Upper lobe of left lung (tissue), 6 donors: ENCODE data around the gene ATP6V0B. TPM values are rescaled to one million over a fixed set of nuclear protein-coding genes. Genes with fewer than 3 reads are reported as not detected.

Experiments
- ATAC-seq, 2 donors: fragments of 200-7000 bp; cut with Tn5 transposase; one replicate each; pipeline ENCODE4 v1.9.1; 2022; ENCODE audit warnings: mild to moderate bottlenecking in 2 of 2, moderate library complexity in 2 of 2; ENCODE audit not compliant: low FRiP score in 2 of 2
- DNase-seq, 2 donors: peaks; one replicate each; pipeline ENCODE4 v3.0.0-alpha.2; 2019 to 2020
- H3K27ac ChIP-seq, 4 donors: fragments of 200-600 bp; sonication (generic); one replicate each; pipeline ENCODE4 v1.5.1; 2016 to 2019
- H3K27me3 ChIP-seq, 4 donors: fragments of 200-600 bp; sonication (generic); one replicate each; pipeline ENCODE4 v1.5.1; 2017 to 2019
- H3K36me3 ChIP-seq, 4 donors: fragments of 200-600 bp; sonication (generic); one replicate each; pipeline ENCODE4 v1.5.1; 2016 to 2019
- H3K4me1 ChIP-seq, 4 donors: fragments of 200-600 bp; sonication (generic); one replicate each; pipeline ENCODE4 v1.5.1; 2018 to 2019
- H3K4me3 ChIP-seq, 4 donors: fragments of 200-600 bp; sonication (generic); one replicate each; pipeline ENCODE4 v1.5.1; 2017 to 2019; ENCODE audit warnings: mild to moderate bottlenecking in 2 of 4, moderate library complexity in 1 of 4
- H3K9me3 ChIP-seq, 4 donors: fragments of 200-600 bp; sonication (generic); one replicate each; pipeline ENCODE4 v1.5.1; 2018 to 2019
- EP300 ChIP-seq, 4 donors: sonication (generic); formaldehyde crosslinking; IDR thresholded peaks; one replicate each; pipeline ENCODE4 v1.5.1; 2017; ENCODE audit warnings: antibody characterized with exemption in 4 of 4, control low read depth in 2 of 4
- POLR2A ChIP-seq, 4 donors: fragments of 450-650 bp; IDR thresholded peaks; one replicate each; pipeline ENCODE4 v1.5.1; 2016 to 2017; ENCODE audit warnings: antibody characterized with exemption in 4 of 4, mild to moderate bottlenecking in 2 of 4
- POLR2AphosphoS5 ChIP-seq, 2 donors: sonication (generic); formaldehyde crosslinking; IDR thresholded peaks; one replicate each; pipeline ENCODE4 v1.5.1; 2017; ENCODE audit warnings: antibody characterized with exemption in 2 of 2
- WGBS, 2 donors: methylation state at CpG; one replicate each; pipeline ENCODE4 v1.1.5; 2017 to 2018; 5-methylcytosine and 5-hydroxymethylcytosine counted together
- total RNA-seq, 6 donors: library from RNA; depleted of rRNA in 4 of 6; stranded (reverse); fragments of >200 nt in 4 of 6; gene quantifications; one replicate each; pipeline versions ENCODE4 v1.1.0 to v1.2.1, GENCODE V29; 2016 to 2021
- TF ChIP-seq, protein P1 (sequence below), 6 experiments: fragments of 450-650 bp in 4 of 6; fragments of 200-600 bp in 2 of 6; sonication (generic) in 2 of 6; IDR thresholded peaks; one replicate each; pipeline ENCODE4 v1.5.1; 2016 to 2019; ENCODE audit warnings: antibody characterized with exemption in 6 of 6
- donor health status: DM: no; HTN: no; CAD: no; lungs with moderate emphysema.
- donor health status: DM: no; HTN: yes; CAD: no; lungs with severe emphysema.

Gene ATP6V0B
- total RNA-seq, 6 donors from 2014 or later: 98.0 to 225 (median 161) TPM

DNA sequence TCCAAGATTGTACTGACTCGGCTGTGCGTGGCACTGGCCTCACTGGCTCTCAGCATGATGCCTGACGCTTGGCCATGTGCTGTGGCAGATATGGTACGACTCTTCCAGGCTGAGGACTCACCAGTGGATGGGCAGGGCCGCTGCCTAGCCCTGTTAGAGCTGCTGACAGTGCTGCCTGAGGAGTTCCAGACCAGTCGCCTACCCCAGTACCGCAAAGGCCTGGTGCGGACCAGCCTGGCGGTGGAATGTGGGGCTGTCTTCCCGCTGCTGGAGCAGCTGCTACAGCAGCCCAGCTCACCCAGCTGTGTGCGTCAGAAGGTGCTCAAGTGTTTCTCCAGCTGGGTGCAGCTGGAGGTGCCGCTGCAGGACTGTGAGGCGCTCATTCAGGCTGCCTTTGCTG is 25.1 kb upstream of the ATP6V0B start:
- Histone ChIP-seq H3K36me3 (peaks cover 0 to 11% (median 3%) of the 10 kb centered on the region in 4 donors), H3K27me3 (no peaks in the 10 kb centered on the region), H3K9me3 (no peaks in the 10 kb centered on the region), H3K27ac (no peak overlapping the region), H3K4me1 (peaks cover 24 to 50% (median 26%) of the 10 kb centered on the region in 4 donors), H3K4me3 (no peak overlapping the region)
- DNase-seq: peak in 1 of 2 donors; percentile 60
- ATAC-seq: no peak
- WGBS, 2 donors: 92% methylated on average over 13 of the region's 13 CpGs; no CpG with 5 or more reads in 1 of the 2 donors
- TF ChIP-seq POLR2AphosphoS5 (IDR thresholded peaks at IDR 0.05) (no peak), EP300 (IDR thresholded peaks at IDR 0.05) (no peak), POLR2A (IDR thresholded peaks at IDR 0.05) (no peak)
- TF ChIP-seq, protein P1, sequence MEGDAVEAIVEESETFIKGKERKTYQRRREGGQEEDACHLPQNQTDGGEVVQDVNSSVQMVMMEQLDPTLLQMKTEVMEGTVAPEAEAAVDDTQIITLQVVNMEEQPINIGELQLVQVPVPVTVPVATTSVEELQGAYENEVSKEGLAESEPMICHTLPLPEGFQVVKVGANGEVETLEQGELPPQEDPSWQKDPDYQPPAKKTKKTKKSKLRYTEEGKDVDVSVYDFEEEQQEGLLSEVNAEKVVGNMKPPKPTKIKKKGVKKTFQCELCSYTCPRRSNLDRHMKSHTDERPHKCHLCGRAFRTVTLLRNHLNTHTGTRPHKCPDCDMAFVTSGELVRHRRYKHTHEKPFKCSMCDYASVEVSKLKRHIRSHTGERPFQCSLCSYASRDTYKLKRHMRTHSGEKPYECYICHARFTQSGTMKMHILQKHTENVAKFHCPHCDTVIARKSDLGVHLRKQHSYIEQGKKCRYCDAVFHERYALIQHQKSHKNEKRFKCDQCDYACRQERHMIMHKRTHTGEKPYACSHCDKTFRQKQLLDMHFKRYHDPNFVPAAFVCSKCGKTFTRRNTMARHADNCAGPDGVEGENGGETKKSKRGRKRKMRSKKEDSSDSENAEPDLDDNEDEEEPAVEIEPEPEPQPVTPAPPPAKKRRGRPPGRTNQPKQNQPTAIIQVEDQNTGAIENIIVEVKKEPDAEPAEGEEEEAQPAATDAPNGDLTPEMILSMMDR (IDR thresholded peaks at IDR 0.05): no peak

DNA sequence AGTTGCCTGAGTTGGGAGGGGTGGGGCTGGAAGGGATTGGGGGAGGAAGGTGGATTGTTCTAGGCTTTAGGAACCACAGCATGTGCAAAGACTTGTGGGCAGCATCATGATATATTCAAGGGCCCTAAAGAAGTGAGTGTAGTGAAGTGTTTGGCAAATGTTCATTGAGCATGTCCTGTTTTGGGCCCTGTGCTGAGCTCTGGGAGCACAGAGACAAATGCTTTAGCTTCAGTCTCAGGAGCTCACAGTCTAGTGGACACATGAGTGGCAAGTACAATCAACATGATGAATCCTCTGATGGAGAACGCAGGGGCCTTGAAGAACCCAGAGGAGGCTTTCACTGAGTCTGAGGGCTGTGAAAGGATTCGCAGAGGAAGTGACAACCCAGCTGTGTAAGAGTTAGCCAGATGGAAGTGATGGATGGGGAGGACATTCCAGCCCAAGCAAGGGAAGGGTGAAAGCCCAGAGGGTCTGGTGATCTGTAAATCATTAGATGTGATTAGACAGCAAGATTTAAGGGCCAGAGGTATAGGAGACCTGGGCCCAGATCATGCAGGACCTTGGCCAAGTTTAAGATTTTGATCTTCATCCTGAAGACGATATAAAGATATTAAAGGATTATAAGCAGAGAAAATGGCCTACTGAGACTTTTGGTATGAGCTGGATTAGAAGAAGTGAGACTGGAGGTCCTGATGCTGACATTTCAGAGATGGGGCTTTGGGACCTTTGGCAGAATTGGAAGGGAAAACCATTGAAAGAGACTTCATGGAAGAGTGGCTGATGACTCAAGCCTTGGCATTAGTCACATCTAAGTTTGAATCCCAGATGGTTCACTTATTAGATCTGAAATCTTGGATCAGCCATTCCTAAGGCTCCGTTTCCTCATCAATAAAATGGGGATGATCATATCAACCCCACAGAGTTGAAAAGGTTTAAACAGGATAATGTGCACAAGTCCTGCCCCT is 23.5 kb upstream of the ATP6V0B start:
- TF ChIP-seq POLR2AphosphoS5 (IDR thresholded peaks at IDR 0.05) (no peak), EP300 (IDR thresholded peaks at IDR 0.05) (no peak), POLR2A (IDR thresholded peaks at IDR 0.05) (no peak)
- TF ChIP-seq, protein P1 (IDR thresholded peaks at IDR 0.05): no peak
- H3K27me3 ChIP-seq: no peaks in the 10 kb centered on the region
- no peak for ATAC-seq
- 89 to 90% methylated on average over 4 of the region's 4 CpGs for WGBS, 2 donors
- H3K36me3 ChIP-seq: peaks cover 0 to 14% (median 5%) of the 10 kb centered on the region in 4 donors
- H3K4me3 ChIP-seq: no peak overlapping the region
- peaks cover 15 to 39% (median 17%) of the 10 kb centered on the region in 4 donors for H3K4me1 ChIP-seq
- no peak overlapping the region for H3K27ac ChIP-seq
- DNase-seq: no peak
- H3K9me3 ChIP-seq: no peaks in the 10 kb centered on the region

DNA sequence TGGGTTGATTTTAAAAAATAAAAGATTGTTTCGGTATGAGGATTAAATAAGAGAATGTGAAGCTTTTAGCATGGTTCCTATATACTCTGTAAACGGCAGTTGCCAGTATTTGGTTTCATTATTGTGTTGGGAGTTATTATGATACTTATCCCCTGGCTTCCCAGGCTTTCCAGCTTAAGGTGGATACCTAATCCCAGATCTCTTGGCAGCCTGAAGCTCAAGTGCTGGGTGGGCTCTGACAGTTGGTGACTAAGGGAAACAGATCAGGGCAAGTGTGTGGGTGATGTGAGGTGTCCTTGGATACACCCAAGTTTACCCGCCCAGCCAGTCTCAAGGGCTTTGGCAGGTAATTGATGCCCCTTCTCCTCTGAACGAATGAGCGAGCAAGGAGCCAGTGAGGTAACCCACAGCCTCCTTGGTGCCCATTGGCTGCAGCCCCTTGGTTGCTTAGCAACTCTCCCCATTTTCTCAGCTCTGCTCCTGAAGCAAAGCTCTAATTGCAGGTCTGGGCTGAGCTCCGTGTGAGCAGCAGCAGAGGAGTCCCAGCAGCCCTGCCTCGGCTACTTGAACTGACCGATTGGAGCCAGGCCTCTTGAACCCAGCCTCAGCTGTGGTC is 21.9 kb upstream of the ATP6V0B start:
- ATAC-seq (no peak), DNase-seq (no peak)
- TF ChIP-seq, protein P1 (IDR thresholded peaks at IDR 0.05): no peak
- TF ChIP-seq EP300 (IDR thresholded peaks at IDR 0.05) (no peak), POLR2AphosphoS5 (IDR thresholded peaks at IDR 0.05) (no peak), POLR2A (IDR thresholded peaks at IDR 0.05) (no peak)
- H3K36me3 ChIP-seq: peaks cover 0 to 30% (median 19%) of the 10 kb centered on the region in 4 donors
- H3K27me3 ChIP-seq: no peaks in the 10 kb centered on the region
- WGBS, 2 donors: 83 to 88% methylated on average over 6 to 8 of the region's 8 CpGs
- no peak overlapping the region for H3K4me3 ChIP-seq
- no peak overlapping the region for H3K27ac ChIP-seq
- H3K4me1 ChIP-seq: peaks cover 8 to 30% (median 10%) of the 10 kb centered on the region in 4 donors
- no peaks in the 10 kb centered on the region for H3K9me3 ChIP-seq

DNA sequence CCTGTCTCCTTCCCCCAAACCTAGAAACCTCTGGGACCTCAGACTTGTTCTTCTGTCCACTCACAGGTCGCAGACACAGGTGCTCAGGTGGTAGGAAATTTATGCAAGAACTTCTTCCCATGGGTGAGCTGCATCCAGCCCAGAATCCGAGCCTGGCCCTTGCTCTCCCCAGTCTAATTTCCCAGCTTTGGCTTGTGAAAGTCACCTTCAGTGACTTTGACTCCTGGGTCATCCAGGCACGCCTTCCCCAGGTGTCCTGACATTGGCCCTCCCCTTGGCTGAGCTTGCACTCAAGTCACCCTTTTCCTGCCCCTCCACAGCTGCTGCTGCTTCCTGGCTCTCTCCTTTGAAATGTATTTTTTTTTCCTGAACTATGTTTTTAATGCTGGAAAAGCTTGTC is 21.4 kb upstream of the ATP6V0B start:
- no peaks in the 10 kb centered on the region for H3K27me3 ChIP-seq
- no peak for DNase-seq
- ATAC-seq: no peak
- no peak for TF ChIP-seq POLR2A (IDR thresholded peaks at IDR 0.05)
- TF ChIP-seq, protein P1 (IDR thresholded peaks at IDR 0.05): no peak
- TF ChIP-seq POLR2AphosphoS5 (IDR thresholded peaks at IDR 0.05): no peak
- TF ChIP-seq EP300 (IDR thresholded peaks at IDR 0.05): no peak
- peaks cover 2 to 25% (median 5%) of the 10 kb centered on the region in 4 donors for H3K4me1 ChIP-seq
- no peak overlapping the region for H3K4me3 ChIP-seq
- WGBS, 2 donors: 84 to 87% methylated on average over 3 of the region's 3 CpGs
- no peaks in the 10 kb centered on the region for H3K9me3 ChIP-seq
- H3K27ac ChIP-seq: no peak overlapping the region
- peaks cover 0 to 35% (median 23%) of the 10 kb centered on the region in 4 donors for H3K36me3 ChIP-seq
